ENCODE data around the gene DMAC2L. TPM values are rescaled to one million over a fixed set of nuclear protein-coding genes. Genes with fewer than 3 reads are reported as not detected.

The DMAC2L gene
- polyA plus RNA-seq, 4 donors = 18.0 to 34.9 (median 25.8) TPM

Other genes with a start within 250 kb of the DMAC2L start
- gene VCPKMT, start 195.8 kb upstream of the DMAC2L start, polyA plus RNA-seq (ENCODE audit: insufficient read length in 4 of 4) = 10 to 100 TPM; 13.3 to 21.2 (median 14.7) TPM
- 10 to 100 TPM; 34.7 to 41.5 (median 38.3) TPM for gene SOS2, start 80.7 kb upstream of the DMAC2L start, polyA plus RNA-seq (ENCODE audit: insufficient read length in 4 of 4)
- 10 to 100 TPM in 1 of 4 donors, 1 to 10 TPM in 3; 8.8 to 12.9 (median 9.2) TPM for gene L2HGDH, start 95 bp upstream of the DMAC2L start, polyA plus RNA-seq (ENCODE audit: insufficient read length in 4 of 4)
- 10 to 100 TPM in 1 of 4 donors, 1 to 10 TPM in 3; 6.7 to 15.4 (median 7.6) TPM for gene CDKL1, start 84.6 kb downstream of the DMAC2L start, polyA plus RNA-seq (ENCODE audit: insufficient read length in 4 of 4)
- 10 to 100 TPM; 45.2 to 62.3 (median 52.2) TPM for gene MAP4K5, start 220.2 kb downstream of the DMAC2L start, polyA plus RNA-seq (ENCODE audit: insufficient read length in 4 of 4)
- 10 to 100 TPM in 1 of 4 donors, 1 to 10 TPM in 3; 6.8 to 10.1 (median 8.5) TPM for gene ATL1, start 247.8 kb downstream of the DMAC2L start, polyA plus RNA-seq (ENCODE audit: insufficient read length in 4 of 4)

Measured in left renal cortex interstitium (tissue), 4 donors.